ENCODE data around the gene DZIP1L.
"Not testable (repeated sequence)": the region's sequence is repeated elsewhere in the genome, so short reads cannot be mapped to it uniquely, and the experiment has no call there.

Gene DZIP1L

GRCh38 chr3:138118612-138119422 is 3.4 kb upstream of the DZIP1L start:
- CTCF ChIA-PET, result interaction anchor here (0.6 to 3.3 kb wide), 14 partner anchors 9 to 1462 kb away, joined by 3 to 42 read pairs (median 3); no protein-coding TSS in a partner anchor
- POLR2A ChIA-PET (ENCODE audit: low non-redundant PET), result no interaction called here
- peak; percentile 88 for TF ChIP-seq CTCF (conservative IDR thresholded peaks at IDR 0.05; ENCODE audit: low read depth)
- peak; percentile 79 for DNase-seq (ENCODE audit: low spot score)
- no peak overlapping the region for H3K27ac ChIP-seq

- CTCF ChIA-PET, result interaction anchor here (1.3 kb wide), 1 partner anchor 13 kb away, joined by 3 read pairs; no protein-coding TSS in a partner anchor
- TF ChIP-seq CTCF (conservative IDR thresholded peaks at IDR 0.05; ENCODE audit: low read depth), result no peak
- POLR2A ChIA-PET (ENCODE audit: low non-redundant PET), result no interaction called here
- DNase-seq (ENCODE audit: low spot score), result no peak
- peak overlapping the region; percentile 90 for H3K27ac ChIP-seq
These were observed 933 bp downstream of the DZIP1L start for GRCh38 chr3:138114431-138114918.

GRCh38 chr3:138113326-138113725 is 2.1 kb downstream of the DZIP1L start:
- DNase-seq (ENCODE audit: low spot score), result no peak
- CTCF ChIA-PET, result no interaction called here
- POLR2A ChIA-PET (ENCODE audit: low non-redundant PET), result no interaction called here
- peak overlapping the region; percentile 90 for H3K27ac ChIP-seq
- no peak for TF ChIP-seq CTCF (conservative IDR thresholded peaks at IDR 0.05; ENCODE audit: low read depth)

GRCh38 chr3:138112362-138112761 is 3.0 kb downstream of the DZIP1L start:
- peak; percentile 69 for DNase-seq (ENCODE audit: low spot score)
- CTCF ChIA-PET, result interaction anchor here (0.6 kb wide), 1 partner anchor 67 kb away, joined by 4 read pairs; no protein-coding TSS in a partner anchor
- POLR2A ChIA-PET (ENCODE audit: low non-redundant PET), result no interaction called here
- H3K27ac ChIP-seq, result peak overlapping the region; percentile 90
- no peak for TF ChIP-seq CTCF (conservative IDR thresholded peaks at IDR 0.05; ENCODE audit: low read depth)

GRCh38 chr3:138105598-138105997 is 9.8 kb downstream of the DZIP1L start:
- ChIA-PET CTCF (interaction anchor here (0.7 kb wide), 1 partner anchor 1194 kb away, joined by 3 read pairs; no protein-coding TSS in a partner anchor), POLR2A (ENCODE audit: low non-redundant PET) (no interaction called here)
- H3K27ac ChIP-seq, result no peak overlapping the region
- no peak for TF ChIP-seq CTCF (conservative IDR thresholded peaks at IDR 0.05; ENCODE audit: low read depth)
- no peak for DNase-seq (ENCODE audit: low spot score)

- no peak for TF ChIP-seq CTCF (conservative IDR thresholded peaks at IDR 0.05; ENCODE audit: low read depth)
- H3K27ac ChIP-seq, result no peak overlapping the region
- POLR2A ChIA-PET (ENCODE audit: low non-redundant PET), result no interaction called here
- CTCF ChIA-PET, result no interaction called here
- no peak for DNase-seq (ENCODE audit: low spot score)
These were observed 11.9 kb downstream of the DZIP1L start for GRCh38 chr3:138103466-138103865.

GRCh38 chr3:138101351-138101940 is 14.0 kb downstream of the DZIP1L start:
- H3K27ac ChIP-seq; POLR2A ChIA-PET (ENCODE audit: low non-redundant PET); DNase-seq (ENCODE audit: low spot score): not testable (repeated sequence)
- CTCF ChIA-PET, result interaction anchor here (0.6 kb wide), 2 partner anchors 21 to 154 kb away, joined by 3 to 5 read pairs; no protein-coding TSS in a partner anchor

All from RWPE1 (cell line).